Measurements from ENCODE around the gene CHST14. TPM values are rescaled to one million over a fixed set of nuclear protein-coding genes. Genes with fewer than 3 reads are reported as not detected.
"Not testable (repeated sequence)": the region's sequence is repeated elsewhere in the genome, so short reads cannot be mapped to it uniquely, and the experiment has no call there.

CHST14 gene
- polyA plus RNA-seq, 2 of the 4 experiments (the other 2 are of a cell fraction), result 8.6 to 11.0 TPM

DNA sequence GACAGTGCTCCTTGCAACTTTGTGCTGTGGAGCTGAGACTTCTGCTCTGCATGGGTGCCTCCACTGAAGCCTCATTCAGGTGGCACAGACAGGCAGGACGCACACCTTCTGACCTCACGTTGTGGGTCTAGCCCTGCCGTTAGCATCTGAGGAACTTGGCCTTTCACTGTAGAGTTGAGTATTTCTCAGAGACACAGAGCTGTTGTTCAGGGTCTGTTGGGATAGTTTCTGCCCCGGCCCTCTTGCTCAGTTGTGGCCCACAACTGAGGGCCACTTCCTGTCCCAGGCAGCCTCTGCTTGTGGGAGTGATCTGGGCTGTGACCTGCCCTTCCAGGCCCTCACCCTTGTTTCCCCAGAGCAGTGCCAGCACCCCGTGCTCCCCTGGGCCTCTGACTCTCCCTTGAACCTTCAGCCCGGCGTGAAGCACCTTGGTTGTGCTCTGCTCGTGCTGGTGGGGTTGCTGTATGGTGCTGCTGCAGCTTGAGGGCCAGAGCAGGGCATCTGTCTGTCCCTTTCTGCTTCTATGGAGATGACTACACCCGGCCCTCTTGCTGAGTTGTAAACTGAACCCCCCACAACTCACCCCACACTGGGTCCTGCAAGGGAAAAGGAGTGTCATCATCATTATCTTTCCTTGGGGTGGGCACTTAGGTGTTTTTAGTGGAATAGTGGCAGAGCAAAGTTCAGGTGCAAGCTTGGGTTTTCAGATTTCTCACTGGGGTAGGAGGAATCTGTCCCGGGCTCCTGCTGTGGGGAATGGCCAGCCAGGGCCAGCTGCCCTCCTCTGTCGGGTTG, 18.3 kb upstream of the CHST14 start:
- 80% methylated on average over 10 of the region's 11 CpGs for WGBS (ENCODE audit: missing lambda C conversion rate)
- POLR2A ChIA-PET, result no interaction called here
- no peaks in the 10 kb centered on the region for H3K9me3 ChIP-seq
- peaks cover 44% of the 10 kb centered on the region for H3K4me1 ChIP-seq
- ATAC-seq, result no peak
- TF ChIP-seq RNF2 (IDR thresholded peaks at IDR 0.05; ENCODE audit: borderline replicate concordance, low read depth) (no peak), NPAS2 (CRISPR knock-in tag; IDR thresholded peaks at IDR 0.05; ENCODE audit: borderline replicate concordance) (no peak), ZNF302 (CRISPR knock-in tag; IDR thresholded peaks at IDR 0.05) (no peak), PHF8 (IDR thresholded peaks at IDR 0.05; ENCODE audit: borderline replicate concordance, low read depth) (no peak), SMC3 (IDR thresholded peaks at IDR 0.05) (no peak), TP53 (CRISPR knock-in tag; IDR thresholded peaks at IDR 0.05) (no peak), E2F6 (IDR thresholded peaks at IDR 0.05; ENCODE audit: borderline replicate concordance, low read depth) (no peak), CTCF (IDR thresholded peaks at IDR 0.05) (no peak)
- TF ChIP-seq, protein P1, sequence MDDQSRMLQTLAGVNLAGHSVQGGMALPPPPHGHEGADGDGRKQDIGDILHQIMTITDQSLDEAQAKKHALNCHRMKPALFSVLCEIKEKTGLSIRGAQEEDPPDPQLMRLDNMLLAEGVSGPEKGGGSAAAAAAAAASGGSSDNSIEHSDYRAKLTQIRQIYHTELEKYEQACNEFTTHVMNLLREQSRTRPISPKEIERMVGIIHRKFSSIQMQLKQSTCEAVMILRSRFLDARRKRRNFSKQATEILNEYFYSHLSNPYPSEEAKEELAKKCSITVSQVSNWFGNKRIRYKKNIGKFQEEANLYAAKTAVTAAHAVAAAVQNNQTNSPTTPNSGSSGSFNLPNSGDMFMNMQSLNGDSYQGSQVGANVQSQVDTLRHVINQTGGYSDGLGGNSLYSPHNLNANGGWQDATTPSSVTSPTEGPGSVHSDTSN (IDR thresholded peaks at IDR 0.05), result no peak
- TF ChIP-seq, protein P2, sequence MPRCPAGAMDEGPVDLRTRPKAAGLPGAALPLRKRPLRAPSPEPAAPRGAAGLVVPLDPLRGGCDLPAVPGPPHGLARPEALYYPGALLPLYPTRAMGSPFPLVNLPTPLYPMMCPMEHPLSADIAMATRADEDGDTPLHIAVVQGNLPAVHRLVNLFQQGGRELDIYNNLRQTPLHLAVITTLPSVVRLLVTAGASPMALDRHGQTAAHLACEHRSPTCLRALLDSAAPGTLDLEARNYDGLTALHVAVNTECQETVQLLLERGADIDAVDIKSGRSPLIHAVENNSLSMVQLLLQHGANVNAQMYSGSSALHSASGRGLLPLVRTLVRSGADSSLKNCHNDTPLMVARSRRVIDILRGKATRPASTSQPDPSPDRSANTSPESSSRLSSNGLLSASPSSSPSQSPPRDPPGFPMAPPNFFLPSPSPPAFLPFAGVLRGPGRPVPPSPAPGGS (IDR thresholded peaks at IDR 0.05), result no peak
- CTCF ChIA-PET, result interaction anchor here (0.9 to 2.4 kb wide), 6 partner anchors 10 to 108 kb away, joined by 3 to 11 read pairs (median 4); no protein-coding TSS in a partner anchor
- H3K27ac ChIP-seq, result no peak overlapping the region
- DNase-seq (ENCODE audit: low read depth in 1 of 2, low spot score in 1 of 2), result no peak
- no peak overlapping the region for H3K4me3 ChIP-seq
- no peak for FAIRE-seq
- H3K4me2 ChIP-seq, result no peak overlapping the region

DNA sequence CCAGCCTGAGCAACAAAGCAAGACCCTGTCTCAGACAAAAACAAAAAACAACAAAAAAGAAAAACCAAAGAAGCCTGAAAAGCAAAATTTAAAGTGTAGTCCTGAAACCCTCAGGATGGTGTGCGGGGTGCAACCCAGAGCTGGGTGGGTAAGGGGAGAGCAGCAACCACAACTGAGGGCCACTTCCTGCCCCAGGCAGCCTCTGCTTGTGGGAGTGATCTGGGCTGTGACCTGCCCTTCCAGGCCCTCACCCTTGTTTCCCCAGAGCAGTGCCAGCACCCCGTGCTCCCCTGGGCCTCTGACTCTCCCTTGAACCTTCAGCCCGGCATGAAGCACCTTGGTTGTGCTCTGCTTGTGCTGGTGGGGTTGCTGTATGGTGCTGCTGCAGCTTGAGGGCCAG, 16.8 kb upstream of the CHST14 start:
- peak overlapping the region in 1 of 2 experiments; percentile 86; a peak in 4 of 6 replicates for H3K27ac ChIP-seq
- H3K9me3 ChIP-seq; FAIRE-seq; H3K4me2 ChIP-seq; H3K4me3 ChIP-seq; DNase-seq (ENCODE audit: low read depth in 1 of 2, low spot score in 1 of 2); POLR2A ChIA-PET: not testable (repeated sequence)
- peaks cover 42% of the 10 kb centered on the region for H3K4me1 ChIP-seq
- CTCF ChIA-PET, result interaction anchor here (1.4 kb wide), 1 partner anchor 14 kb away, joined by 3 read pairs; no protein-coding TSS in a partner anchor
- 93% methylated on average over 3 of the region's 3 CpGs for WGBS (ENCODE audit: missing lambda C conversion rate)
- 0 out of 6 replicates have a peak, but pooled peaks of 1 of the 2 experiments have one; percentile 20 for ATAC-seq

GRCh38 chr15:40454904-40455391, 15.8 kb upstream of the CHST14 start:
- POLR2A ChIA-PET, result no interaction called here
- Histone ChIP-seq H3K4me2 (peak overlapping the region; percentile 77), H3K27ac (peak overlapping the region; percentile 57 to 86), H3K4me3 (no peak overlapping the region), H3K9me3 (no peaks in the 10 kb centered on the region), H3K4me1 (peaks cover 34% of the 10 kb centered on the region)
- FAIRE-seq, result no peak
- CTCF ChIA-PET, result no interaction called here
- peak; percentile 55 to 56; a peak in 3 of 6 replicates for ATAC-seq
- 15% methylated on average over 9 of the region's 9 CpGs for WGBS (ENCODE audit: missing lambda C conversion rate)
- no peak for DNase-seq (ENCODE audit: low read depth in 1 of 2, low spot score in 1 of 2)
- TF ChIP-seq FOSL2 (IDR thresholded peaks at IDR 0.05) (no peak), FOSL2 (CRISPR knock-in tag; IDR thresholded peaks at IDR 0.05) (peak; percentile 27; the same call in 1 of the 2 replicates), KDM5A (IDR thresholded peaks at IDR 0.05) (no peak), JUNB (IDR thresholded peaks at IDR 0.05) (0 out of 2 replicates have a peak, but pooled peaks have one; percentile 23)
